Glutamatergic neuron (in vitro differentiated cells): ENCODE results near the gene SBK3. TPM values are rescaled to one million over a fixed set of nuclear protein-coding genes. Genes with fewer than 3 reads are reported as not detected.

Source experiments
- DNase-seq: peaks from one replicate; pipeline ENCODE4 v3.0.0; 2022
- H3K27ac Mint-ChIP-seq: one replicate; pipeline ENCODE4 v1.8.0; 2020; ENCODE audit warnings: mild to moderate bottlenecking, mixed read lengths, inconsistent platforms; ENCODE audit not compliant: unreplicated experiment
- H3K27me3 Mint-ChIP-seq: one replicate; pipeline ENCODE4 v1.8.0; 2020; ENCODE audit warnings: mild to moderate bottlenecking, moderate library complexity, mixed read lengths, inconsistent platforms; ENCODE audit not compliant: unreplicated experiment
- H3K36me3 Mint-ChIP-seq: one replicate; pipeline ENCODE4 v1.8.0; 2020; ENCODE audit warnings: mild to moderate bottlenecking, mixed read lengths, inconsistent platforms; ENCODE audit not compliant: unreplicated experiment
- H3K4me1 Mint-ChIP-seq: one replicate; pipeline ENCODE4 v1.8.0; 2020; ENCODE audit warnings: mild to moderate bottlenecking, low read depth, mixed read lengths, inconsistent platforms; ENCODE audit not compliant: unreplicated experiment
- H3K4me3 Mint-ChIP-seq: one replicate; pipeline ENCODE4 v1.8.0; 2020; ENCODE audit warnings: mild to moderate bottlenecking, mixed read lengths, inconsistent platforms; ENCODE audit not compliant: unreplicated experiment
- H3K9me3 Mint-ChIP-seq: one replicate; pipeline ENCODE4 v1.8.0; 2020; ENCODE audit warnings: mild to moderate bottlenecking, moderate library complexity, mixed read lengths, inconsistent platforms; ENCODE audit not compliant: unreplicated experiment
- total RNA-seq: library from RNA; stranded (reverse); fragmentation: NEBNext Ultra II Directional; extraction: Animal tissue kit (Norgen Biotek cat#: 25700); gene quantifications from one replicate; pipeline ENCODE4 v1.2.1, GENCODE V29; 2021; ENCODE audit not compliant: unreplicated experiment
- TF ChIP-seq, protein P1 (sequence below): fragments of 200-600 bp; sonication (generic); IDR thresholded peaks from one replicate; pipeline ENCODE4 v1.5.0; 2021; ENCODE audit not compliant: partially characterized antibody, unreplicated experiment

Gene SBK3
- total RNA-seq, 1 donor from 2014 or later = not detected

DNA sequence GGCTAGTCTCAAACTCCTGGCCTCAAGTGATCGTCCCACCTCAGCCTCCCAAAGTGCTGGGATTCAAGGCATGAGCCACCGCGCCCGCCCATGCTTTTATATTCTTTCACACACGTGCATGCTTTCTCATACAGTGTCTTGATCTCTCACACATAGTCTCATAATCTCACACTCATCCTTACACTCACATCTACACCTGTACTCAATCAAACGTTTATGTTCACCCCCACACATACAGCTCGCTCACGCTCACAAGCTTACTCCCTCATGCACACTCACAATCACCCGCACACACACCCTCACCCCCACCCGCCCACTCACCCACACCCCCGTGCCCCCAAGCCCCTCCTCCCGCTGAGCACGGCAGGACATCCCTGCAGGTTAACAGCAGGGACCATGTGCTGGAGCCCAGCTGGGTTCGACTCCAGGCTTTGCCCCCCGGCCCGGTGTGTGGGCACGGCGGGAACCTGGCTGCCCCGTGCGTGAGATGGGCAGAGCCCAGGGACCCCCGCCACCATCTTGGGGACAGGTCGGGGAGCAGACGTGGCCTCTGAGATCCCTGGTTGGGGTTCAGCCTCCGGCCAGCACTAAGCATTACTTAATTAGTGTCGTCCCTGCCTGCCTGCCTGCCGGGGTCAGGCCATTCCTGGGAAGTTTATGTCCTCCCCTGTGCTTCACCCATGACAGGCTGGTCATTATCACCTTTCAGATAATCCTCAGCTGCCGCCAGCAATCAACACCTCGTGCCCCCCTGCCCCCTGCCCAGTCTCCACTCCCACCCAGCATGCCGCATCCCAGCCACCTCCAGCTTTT, 19.8 kb downstream of the SBK3 start:
- Mint-ChIP-seq H3K4me3 (peak overlapping the region; percentile 16), H3K27me3 (peaks cover 2% of the 10 kb centered on the region), H3K27ac (peak overlapping the region; percentile 1)

GRCh38 chr19:55520691-55521292, 24.6 kb downstream of the SBK3 start:
- Mint-ChIP-seq H3K36me3 (no peaks in the 10 kb centered on the region), H3K4me3 (no peak overlapping the region), H3K4me1 (peaks cover 6% of the 10 kb centered on the region), H3K27me3 (peaks cover 4% of the 10 kb centered on the region), H3K9me3 (peaks cover 2% of the 10 kb centered on the region), H3K27ac (no peak overlapping the region)
- DNase-seq = no peak
- TF ChIP-seq, protein P1, sequence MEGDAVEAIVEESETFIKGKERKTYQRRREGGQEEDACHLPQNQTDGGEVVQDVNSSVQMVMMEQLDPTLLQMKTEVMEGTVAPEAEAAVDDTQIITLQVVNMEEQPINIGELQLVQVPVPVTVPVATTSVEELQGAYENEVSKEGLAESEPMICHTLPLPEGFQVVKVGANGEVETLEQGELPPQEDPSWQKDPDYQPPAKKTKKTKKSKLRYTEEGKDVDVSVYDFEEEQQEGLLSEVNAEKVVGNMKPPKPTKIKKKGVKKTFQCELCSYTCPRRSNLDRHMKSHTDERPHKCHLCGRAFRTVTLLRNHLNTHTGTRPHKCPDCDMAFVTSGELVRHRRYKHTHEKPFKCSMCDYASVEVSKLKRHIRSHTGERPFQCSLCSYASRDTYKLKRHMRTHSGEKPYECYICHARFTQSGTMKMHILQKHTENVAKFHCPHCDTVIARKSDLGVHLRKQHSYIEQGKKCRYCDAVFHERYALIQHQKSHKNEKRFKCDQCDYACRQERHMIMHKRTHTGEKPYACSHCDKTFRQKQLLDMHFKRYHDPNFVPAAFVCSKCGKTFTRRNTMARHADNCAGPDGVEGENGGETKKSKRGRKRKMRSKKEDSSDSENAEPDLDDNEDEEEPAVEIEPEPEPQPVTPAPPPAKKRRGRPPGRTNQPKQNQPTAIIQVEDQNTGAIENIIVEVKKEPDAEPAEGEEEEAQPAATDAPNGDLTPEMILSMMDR = no peak

More for the DNA sequence above, 19.8 kb downstream of the SBK3 start:
- no peak for DNase-seq
- Mint-ChIP-seq H3K36me3 (no peaks in the 10 kb centered on the region), H3K9me3 (peaks cover 2% of the 10 kb centered on the region), H3K4me1 (peaks cover 6% of the 10 kb centered on the region)
- TF ChIP-seq, protein P1 = no peak

- Mint-ChIP-seq H3K4me1 (peaks cover 5% of the 10 kb centered on the region), H3K9me3 (no peaks in the 10 kb centered on the region), H3K4me3 (no peak overlapping the region), H3K27me3 (peaks cover 2% of the 10 kb centered on the region), H3K36me3 (no peaks in the 10 kb centered on the region), H3K27ac (no peak overlapping the region)
- TF ChIP-seq, protein P1 = no peak
- DNase-seq = no peak
Measured at GRCh38 chr19:55519451-55520311, 25.7 kb downstream of the SBK3 start.

- Mint-ChIP-seq H3K36me3 (no peaks in the 10 kb centered on the region), H3K9me3 (peaks cover 3% of the 10 kb centered on the region), H3K4me1 (peaks cover 3% of the 10 kb centered on the region), H3K27ac (peak overlapping the region; percentile 29), H3K4me3 (peak overlapping the region; percentile 11), H3K27me3 (peaks cover 2% of the 10 kb centered on the region)
- peak; percentile 94 for DNase-seq
- TF ChIP-seq, protein P1 = peak; percentile 35
Measured at GRCh38 chr19:55516878-55517620, 28.3 kb downstream of the SBK3 start.
